Measurements from ENCODE around the gene CYB5B.

CYB5B gene

DNA sequence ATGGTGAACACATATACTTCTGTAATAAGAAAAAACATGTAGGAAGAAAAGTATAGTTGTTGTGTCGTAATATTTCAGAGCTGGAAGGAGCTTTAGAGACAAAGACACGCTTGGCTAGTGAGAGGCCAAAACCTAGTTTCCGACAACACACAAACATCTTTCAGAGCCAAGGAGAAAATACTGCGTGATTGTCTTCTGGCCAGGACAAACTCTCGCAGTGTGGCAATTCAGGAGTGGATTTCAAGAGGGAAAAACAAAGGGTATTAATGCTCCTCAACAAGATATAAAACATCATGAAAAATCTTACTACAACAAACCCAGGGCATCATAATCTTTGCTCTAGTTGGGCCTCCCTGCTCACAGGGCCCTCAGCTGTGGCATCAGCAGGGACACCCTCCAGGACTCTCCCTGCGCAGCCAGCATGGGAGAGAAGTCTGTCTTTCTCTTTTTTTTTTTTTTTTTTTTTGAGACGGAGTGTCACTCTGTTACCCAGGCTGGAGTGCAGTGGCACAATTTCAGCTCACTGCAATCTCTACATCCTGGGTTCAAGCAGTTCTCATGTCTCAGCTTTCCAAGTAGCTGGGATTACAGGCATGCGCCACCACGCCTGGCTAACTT is 66.4 kb downstream of the CYB5B start:
- DNase-seq, result no peak

- no peak for DNase-seq
These were observed 70.6 kb downstream of the CYB5B start for GRCh38 chr16:69494991-69495392.

DNA sequence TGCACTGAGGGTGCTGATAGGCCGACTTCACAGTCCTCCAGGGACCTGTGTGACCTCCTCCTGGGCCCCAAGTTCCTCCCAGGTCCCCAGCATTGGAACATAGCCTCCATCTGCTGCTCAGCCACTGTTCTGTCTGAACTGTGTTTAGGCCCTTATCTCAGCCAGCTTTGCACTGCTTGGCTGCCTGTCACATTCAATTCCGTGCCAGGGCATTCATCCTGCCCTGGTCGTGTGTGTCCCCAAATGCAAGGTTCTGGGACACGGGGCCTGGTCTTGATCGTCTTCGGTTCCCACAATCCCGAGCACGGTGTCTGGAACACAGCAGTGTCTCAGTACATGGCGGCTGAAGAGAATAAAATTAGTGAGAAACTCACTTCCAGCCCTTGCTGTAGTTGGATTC is 71.4 kb downstream of the CYB5B start:
- no peak for DNase-seq

- DNase-seq, result no peak
These were observed 72.0 kb downstream of the CYB5B start for GRCh38 chr16:69496376-69496775.

DNA sequence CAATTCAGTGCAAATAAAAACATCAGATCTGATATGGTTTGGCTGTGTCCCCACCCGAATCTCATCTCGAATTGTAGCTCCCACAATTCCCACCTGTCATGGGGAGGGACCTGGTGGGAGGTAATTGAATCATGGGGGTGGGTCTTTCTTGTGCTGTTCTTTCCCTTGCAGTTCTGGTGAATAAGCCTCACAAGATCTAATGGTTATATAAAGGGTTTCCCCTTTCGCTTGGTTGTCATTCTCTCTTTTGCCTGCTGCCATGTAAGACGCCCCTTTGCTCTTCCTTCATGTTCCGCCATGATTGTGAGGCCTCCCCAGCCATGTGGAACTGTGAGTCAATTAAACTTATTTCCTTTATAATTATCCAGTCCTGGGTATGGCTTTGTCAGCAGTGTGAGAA is 72.5 kb downstream of the CYB5B start:
- DNase-seq, result no peak

- DNase-seq, result no peak
These were observed 73.6 kb downstream of the CYB5B start for GRCh38 chr16:69497876-69498596.

DNA sequence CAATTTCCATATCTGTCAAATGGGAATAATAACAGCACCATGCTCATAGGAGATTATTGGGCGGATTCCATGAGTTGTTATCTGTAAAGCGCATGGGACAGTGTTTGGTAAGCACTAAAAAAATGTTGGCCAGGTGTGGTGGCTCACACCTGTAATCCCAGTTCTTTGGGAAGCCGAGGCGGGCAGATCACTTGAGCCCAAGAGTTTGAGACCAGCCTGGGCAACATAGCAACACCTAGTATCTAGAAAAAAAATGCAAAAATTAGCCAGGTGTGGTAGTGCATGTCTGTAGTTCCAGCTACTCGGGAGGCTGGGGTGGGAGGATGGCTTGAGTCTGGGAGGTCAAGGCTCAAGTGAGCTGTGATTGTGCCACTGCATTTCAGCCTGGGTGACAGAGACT is 74.5 kb downstream of the CYB5B start:
- DNase-seq, result no peak

DNA sequence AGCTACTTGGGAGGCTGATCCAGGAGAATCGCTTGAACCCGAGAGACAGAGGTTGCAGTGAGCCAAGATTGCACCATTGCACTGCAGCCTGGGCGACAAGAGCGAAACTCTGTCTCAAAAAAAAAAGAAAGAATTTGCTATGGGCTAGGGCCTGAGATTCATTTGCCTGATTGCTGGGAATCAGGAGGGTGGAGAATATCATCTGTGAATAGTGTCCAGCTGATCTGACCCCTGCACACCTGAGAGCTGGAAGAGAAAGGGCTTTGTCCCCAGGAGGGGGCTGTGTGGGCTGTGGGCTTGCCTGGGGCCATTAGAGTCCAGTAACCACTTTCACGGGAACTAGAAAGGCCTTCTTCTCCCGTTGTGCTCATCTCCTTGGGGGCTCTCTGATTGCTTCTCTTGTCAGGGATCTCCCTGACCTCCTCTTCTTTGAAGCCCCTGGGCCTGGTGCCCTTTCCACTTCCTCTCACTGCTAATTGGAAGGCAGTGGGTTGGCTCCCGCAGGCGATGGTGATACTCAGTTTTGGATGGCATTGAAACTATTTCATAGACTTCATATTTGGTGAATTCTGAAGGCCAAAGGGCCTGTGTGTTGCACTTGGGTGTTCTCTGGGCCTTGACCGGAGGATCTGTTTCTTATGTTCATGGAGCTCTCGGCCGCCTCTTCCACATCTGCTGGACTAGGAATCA is 75.3 kb downstream of the CYB5B start:
- DNase-seq, result no peak

DNA sequence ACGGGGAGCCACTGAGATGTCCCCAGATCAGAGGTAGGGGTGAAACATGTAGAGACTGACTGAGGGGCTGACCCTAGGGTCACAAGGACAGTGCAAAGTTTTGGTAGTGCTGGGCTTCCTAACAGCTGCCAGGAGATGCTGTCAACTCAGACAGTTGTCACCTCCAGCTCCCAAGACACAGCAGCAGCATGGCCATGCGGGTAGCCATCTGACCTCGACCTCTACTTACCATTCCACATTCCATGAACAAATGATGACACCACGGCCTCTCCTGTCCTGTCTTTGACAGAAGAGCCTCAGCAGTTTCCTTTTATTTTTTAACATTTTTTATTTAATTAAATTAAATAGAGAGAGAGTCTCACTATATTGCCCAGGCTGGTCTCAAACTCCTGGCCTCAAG is 76.1 kb downstream of the CYB5B start:
- no peak for DNase-seq

DNA sequence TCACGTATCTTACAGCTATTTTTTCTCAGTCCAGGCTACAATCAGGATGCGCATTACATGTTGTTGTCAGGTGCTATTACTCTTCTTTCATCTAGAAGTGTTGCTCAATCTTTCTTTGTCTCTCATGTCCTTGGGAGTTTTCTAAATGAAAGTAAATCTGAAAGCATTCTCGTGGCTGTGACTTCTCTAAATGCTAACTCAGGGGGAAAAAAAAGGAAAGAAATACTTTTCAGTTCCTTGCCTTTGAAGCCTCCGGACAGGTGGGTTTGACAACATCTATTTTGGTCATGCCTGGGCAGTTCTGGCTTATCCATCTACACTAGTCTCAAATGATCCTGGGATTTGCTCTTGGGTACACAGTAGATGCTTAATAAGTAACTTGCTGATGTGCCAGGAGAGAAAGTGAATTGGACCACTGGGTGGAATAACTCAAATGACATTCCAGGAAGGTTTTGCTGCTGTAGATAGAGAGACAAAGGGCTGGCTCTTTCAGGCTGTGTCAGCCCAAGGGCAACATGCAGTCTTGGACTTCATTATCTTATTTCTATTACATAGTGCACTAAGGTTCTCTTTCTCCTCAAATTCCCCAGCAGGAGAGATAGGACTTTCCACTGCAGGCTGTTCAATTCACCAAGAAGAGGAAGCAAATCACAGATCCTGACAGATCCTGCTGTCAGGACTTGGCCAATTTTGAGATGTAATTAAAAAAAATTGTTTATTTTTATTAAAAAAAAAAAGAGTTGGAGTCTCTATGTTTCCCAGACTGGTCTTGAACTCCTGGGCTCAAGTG is 77.7 kb downstream of the CYB5B start:
- no peak for DNase-seq

DNA sequence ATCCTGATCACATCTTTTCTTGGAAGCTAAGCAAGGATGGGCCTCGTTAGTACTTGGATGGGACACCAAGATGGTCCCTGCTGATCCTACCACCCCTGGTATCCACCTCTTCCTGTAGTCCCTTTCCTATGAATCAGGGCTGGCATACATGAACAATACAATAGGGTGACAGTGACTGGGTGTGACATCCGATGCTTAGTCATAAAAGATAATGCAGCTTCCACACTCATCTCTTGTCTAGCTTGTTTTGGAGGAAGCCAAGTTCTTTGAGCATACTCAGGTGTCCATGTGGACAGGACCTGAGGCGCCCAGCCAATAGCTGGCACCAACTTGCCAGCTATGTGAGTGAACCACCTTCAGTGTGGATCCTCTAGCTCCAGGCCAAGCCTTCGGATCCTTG is 78.8 kb downstream of the CYB5B start:
- DNase-seq, result no peak

DNA sequence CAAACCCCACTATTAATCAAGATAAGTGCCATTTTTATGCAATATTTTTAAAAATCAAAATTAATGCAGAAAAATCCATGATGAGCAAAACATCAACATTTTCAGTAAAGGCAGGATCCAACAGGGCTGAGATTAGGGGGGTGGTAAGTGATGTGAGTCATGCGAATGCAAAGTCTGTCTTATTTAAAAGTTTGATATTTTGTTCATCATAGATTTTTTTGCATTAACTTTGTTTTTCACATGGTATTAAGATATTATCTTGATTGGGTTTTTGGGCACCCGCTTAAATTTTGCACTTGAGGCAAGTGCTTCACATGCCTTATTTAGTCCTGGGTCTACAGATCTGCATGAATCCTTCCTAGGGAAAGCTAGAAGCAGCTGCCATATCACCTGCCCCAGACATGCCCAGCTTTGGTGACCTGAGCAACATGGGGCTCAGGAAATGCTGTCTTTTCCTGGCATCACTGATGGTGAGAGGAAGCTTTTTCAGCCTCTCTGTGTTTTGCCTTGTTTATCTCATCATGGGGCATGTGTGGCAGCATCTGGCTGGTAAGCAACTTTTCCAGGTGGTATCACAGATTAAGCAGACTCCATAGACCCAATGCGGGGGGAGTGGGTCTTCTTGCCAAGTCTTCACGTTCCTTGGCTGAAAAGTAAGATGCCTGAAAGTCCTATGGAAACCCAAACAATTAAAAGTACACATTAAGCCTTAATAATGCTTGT is 83.8 kb downstream of the CYB5B start:
- DNase-seq, result no peak

GRCh38 chr16:69509125-69509524 is 84.7 kb downstream of the CYB5B start:
- no peak for DNase-seq

DNA sequence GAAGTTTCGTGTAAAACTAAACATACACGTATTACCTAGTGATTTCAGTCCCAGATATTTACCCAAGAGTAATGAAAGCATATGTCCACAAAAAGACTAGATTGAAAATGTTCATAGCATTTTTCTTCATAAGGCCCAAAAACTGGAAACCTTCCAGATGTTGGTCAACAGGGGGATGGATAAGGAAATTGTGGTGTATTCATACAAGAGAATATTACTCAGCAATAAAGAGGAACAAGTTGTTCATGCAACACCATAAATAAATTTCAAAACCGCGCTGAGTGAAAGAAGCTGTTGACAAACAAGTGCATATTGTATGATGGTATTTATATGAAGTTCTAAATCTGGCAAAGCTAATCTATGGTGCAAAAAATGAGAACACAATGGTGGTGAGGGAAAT is 87.2 kb downstream of the CYB5B start:
- no peak for DNase-seq

- DNase-seq, result no peak
These were observed 89.0 kb downstream of the CYB5B start for GRCh38 chr16:69513180-69513966.

- no peak for DNase-seq
These were observed 89.9 kb downstream of the CYB5B start for GRCh38 chr16:69514356-69514755.
